NCI-H2227 (cell line): ENCODE results near the gene RPL13.
"Not testable (repeated sequence)": the region's sequence is repeated elsewhere in the genome, so short reads cannot be mapped to it uniquely, and the experiment has no call there.

Experiments
- DNase-seq: peaks from one replicate; lab custom pipeline; 2025; ENCODE audit not compliant: unreplicated experiment; lab: John Stamatoyannopoulos, UW

RPL13 gene

GRCh38 chr16:89576153-89577054, 15.9 kb downstream of the RPL13 start:
- no peak for DNase-seq

DNA sequence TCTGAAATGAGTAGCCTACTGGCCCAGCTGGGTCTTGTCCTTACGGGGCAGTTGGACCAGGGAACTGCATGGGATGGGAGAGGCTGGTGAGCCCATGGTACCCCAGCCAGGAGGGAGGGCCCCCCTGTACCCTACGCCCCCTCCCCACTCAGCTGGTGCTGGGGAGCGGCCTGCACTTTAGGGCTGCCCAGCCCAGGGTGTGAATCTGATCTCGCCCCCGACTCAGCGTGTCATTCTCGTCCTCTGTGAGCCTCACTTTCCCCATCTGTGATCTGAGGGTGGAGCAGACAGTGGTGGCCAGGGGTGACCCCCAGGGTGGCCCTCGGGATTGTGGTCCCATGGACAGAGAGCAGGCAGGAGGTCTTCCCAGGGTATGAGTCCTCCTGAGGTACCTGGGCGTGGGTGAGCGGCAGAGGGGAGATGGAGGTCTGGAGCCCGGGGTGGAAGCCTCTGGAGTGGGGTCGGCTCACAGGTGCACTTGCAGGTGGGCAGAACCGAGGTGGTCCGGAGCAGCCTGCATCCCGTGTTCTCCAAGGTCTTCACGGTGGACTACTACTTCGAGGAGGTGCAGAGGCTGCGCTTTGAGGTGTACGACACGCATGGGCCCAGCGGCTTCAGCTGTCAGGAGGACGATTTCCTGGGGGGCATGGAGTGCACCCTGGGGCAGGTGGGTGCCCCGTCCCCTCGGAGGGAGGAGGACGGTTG, 16.7 kb downstream of the RPL13 start:
- DNase-seq, result no peak

GRCh38 chr16:89579351-89579750, 18.9 kb downstream of the RPL13 start:
- DNase-seq, result no peak

DNA sequence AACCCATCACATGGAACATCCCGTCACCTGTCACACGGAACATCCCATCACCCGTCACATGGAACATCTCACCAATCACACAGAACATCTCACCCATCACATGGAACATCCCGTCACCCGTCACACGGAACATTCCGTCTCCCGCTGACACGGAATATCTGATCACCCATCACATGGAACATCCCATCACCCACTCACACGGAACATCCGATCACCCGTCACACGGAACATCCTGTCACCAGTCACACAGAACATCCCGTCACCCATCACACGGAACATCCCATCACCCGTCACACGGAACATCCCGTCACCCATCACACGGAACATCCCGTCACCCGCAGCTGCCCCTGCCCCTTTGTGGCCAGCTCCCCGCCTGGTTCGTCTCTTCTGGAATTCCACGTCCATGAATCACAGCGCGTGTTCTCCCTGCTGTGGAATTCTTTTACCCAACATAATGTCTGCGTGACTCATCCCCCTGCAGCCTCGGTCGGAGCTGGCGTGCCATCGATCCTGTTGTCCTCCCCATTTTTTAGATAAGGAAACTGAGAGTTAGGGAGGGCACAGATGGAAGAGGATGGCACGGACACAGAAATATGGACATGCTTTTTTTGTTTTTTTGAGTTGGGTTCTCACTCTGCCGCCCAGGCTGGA, 20.7 kb downstream of the RPL13 start:
- DNase-seq, result no peak

GRCh38 chr16:89581861-89582563, 21.5 kb downstream of the RPL13 start:
- DNase-seq, result no peak

- no peak for DNase-seq
Observed at GRCh38 chr16:89582614-89583196, 22.2 kb downstream of the RPL13 start.

DNA sequence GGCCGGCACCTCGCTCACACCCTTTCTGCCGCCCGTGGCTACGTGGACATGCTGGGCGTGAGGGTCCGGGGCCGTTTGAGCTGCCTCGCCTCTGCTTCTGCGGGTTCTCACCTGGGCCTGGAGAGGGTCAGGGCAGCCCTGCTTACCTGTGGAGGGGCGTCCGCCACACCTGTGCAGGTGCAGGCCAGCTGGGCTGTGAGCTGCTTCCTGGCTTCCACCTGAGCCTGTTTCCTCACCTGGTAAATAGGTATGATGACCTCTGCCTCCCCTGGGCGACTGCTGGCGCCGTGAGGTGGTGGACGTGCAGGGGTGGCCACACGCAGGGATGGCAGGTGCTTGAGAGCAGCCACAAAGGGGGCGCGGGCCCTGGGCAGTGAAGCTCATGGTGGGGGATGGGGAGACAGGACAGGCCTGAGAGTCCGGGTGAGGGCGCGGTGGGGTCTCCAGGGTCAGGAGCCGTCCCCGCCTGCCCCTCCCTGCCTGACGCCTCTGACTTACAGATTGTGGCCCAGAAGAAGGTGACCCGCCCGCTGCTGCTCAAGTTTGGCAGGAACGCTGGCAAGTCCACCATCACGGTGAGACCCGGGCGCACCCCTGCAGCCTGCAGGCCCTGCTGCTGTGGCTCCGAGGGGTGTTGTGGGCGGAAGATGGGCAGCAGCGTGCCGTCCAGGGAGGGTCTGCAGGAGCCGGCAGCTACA, 22.9 kb downstream of the RPL13 start:
- DNase-seq, result no peak

DNA sequence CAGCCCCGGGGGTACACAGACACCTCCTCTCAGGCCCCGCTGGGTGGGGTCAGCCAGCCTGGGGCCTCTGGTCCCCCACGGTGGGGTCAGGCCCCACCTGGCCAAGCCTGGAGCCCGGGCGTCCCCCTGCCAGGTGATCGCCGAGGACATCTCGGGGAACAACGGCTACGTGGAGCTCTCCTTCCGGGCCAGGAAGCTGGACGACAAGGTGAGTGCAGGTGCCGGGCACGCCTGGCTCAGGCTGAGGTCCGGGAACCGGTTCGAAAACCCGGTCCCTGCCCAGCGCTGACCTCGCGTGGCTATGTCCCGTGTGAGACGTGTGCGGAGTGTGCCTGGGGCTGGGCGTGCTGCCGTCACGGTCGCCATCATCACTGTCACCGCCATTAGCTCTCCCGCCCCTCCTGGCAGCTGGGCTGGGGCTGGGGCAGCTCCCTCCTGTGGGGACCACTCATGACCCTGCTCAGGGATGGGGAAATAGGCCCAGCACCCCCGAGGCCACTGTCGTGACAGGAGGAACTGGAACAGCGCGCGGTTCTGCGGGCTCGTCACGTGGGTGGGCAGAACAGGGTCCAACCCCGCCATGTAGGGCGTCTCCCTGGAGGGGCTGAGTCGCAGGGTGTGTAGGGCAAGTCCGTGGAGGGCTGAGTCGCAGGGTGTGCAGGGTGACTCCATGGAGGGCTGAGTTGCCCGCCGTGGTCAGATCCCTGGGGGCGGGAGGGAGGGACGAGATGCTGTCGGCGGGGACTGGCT, 23.6 kb downstream of the RPL13 start:
- no peak for DNase-seq

GRCh38 chr16:89584768-89585549, 24.5 kb downstream of the RPL13 start:
- DNase-seq, result no peak

DNA sequence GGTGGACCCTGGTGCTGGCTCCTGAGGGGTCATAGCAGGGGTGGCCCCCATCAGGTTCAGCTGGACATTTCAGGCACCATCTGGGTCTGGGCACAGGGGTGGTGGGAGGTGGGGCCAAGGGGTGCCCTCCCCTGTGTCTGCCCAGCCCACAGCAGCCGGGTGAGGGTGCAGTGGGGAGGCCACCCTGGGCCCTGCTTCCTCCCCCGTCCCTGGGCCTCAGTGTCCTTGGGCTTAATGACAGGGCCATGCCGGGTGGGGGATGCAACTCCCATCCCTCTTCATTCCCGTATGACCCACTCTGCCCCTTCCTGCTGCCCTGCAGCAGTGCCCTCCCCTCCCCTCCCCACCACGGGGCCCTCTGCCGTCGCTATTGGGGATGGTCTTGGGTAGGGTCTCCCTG, 25.7 kb downstream of the RPL13 start:
- DNase-seq, result no peak

GRCh38 chr16:89586853-89587252, 26.4 kb downstream of the RPL13 start:
- no peak for DNase-seq

- not testable (repeated sequence) for DNase-seq
Observed at GRCh38 chr16:89587676-89588075, 27.2 kb downstream of the RPL13 start.

- DNase-seq, result no peak
Observed at GRCh38 chr16:89588413-89589109, 28.1 kb downstream of the RPL13 start.

DNA sequence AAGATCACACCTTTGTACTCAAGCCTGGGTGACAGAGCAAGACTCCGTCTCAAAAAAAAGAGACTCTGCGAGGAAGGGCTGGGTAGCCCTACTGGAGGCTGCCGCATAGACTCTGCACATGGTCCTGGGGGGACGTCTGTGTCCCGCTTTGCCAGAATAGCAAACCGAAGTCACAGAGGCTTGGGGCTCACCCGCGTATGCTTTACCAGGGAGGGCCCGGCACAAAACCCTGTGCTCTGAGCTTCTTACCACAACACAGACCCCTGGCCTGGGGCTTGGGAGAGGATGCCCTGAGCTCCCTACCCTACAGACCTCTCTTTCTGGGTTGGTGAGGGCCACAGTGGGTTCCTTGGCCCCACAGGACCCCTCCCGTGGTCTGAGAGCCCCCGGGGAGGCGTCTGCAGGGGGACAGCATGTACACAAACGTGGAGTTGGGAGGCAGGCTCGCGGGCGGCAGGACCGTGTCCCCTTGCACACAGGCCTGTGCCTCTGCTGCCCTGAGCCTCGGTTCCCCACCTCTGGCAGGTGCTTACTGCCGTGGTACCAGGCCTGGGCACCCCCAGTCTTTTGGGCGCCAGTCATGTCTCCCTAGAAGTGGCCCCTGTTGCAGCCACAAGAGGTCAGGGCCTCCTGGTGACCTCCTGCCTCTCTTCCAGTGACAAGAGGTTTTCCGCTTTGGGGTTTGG, 28.9 kb downstream of the RPL13 start:
- DNase-seq, result no peak

GRCh38 chr16:89593841-89594240, 33.4 kb downstream of the RPL13 start:
- DNase-seq, result no peak

- DNase-seq, result no peak
Observed at GRCh38 chr16:89595330-89596060, 35.0 kb downstream of the RPL13 start.
